HepG2 (cell line): ENCODE results near the gene ARL16. TPM values are rescaled to one million over a fixed set of nuclear protein-coding genes. Genes with fewer than 3 reads are reported as not detected.

Experiments used
- BCL3 ChIP-seq: sonication (generic); formaldehyde crosslinking; IDR thresholded peaks from 2 replicates; pipeline ENCODE4 v1.5.1; 2020; ENCODE audit warnings: mild to moderate bottlenecking, missing genetic modification reagents, moderate library complexity
- CEBPG ChIP-seq: IDR thresholded peaks from 2 replicates; pipeline ENCODE4 v1.6.1; 2016
- EP300 ChIP-seq, 3 experiments: sonication (generic) in 1 of 3; formaldehyde crosslinking in 1 of 3; IDR thresholded peaks; 2 replicates each; pipeline versions ENCODE4 v1.5.1 to v1.6.1; 2011 to 2020; ENCODE audit warnings: low read depth in 2 of 3, low read length in 2 of 3, borderline replicate concordance in 1 of 3, improper control_type of control experiment in 1 of 3, mild to moderate bottlenecking in 1 of 3, missing genetic modification reagents in 1 of 3, moderate library complexity in 1 of 3
- HDAC1 ChIP-seq: sonication (generic); formaldehyde crosslinking; IDR thresholded peaks from 2 replicates; pipeline ENCODE4 v1.5.1; 2020; ENCODE audit warnings: mild to moderate bottlenecking, missing genetic modification reagents
- KLF16 ChIP-seq, 2 experiments: sonication (generic) in 1 of 2; formaldehyde crosslinking in 1 of 2; IDR thresholded peaks; 2 replicates each; pipeline versions ENCODE4 v1.6.1 to v1.8.0; 2016 to 2023; ENCODE audit warnings: missing genetic modification reagents in 2 of 2, missing compliant biosample characterization in 1 of 2
- LBX2 ChIP-seq: sonication (generic); formaldehyde crosslinking; IDR thresholded peaks from 2 replicates; pipeline ENCODE4 v1.5.0; 2020; ENCODE audit warnings: missing genetic modification reagents, mild to moderate bottlenecking, borderline replicate concordance
- MXD1 ChIP-seq: sonication (generic); formaldehyde crosslinking; IDR thresholded peaks from 2 replicates; pipeline ENCODE4 v1.4.0; 2020; ENCODE audit warnings: mild to moderate bottlenecking, missing genetic modification reagents
- NFIB ChIP-seq: sonication (generic); formaldehyde crosslinking; IDR thresholded peaks from 2 replicates; pipeline ENCODE4 v1.9.0; 2021; ENCODE audit warnings: missing genetic modification reagents, mild to moderate bottlenecking, borderline replicate concordance
- NR2F6 ChIP-seq, 2 experiments: IDR thresholded peaks; 2 replicates each; pipeline ENCODE4 v1.6.1; 2016; ENCODE audit warnings: antibody characterized with exemption in 1 of 2, mild to moderate bottlenecking in 1 of 2
- RAD21 ChIP-seq: fragments of 450-650 bp; formaldehyde crosslinking; IDR thresholded peaks from 2 replicates; pipeline ENCODE4 v1.5.0; 2020; ENCODE audit warnings: mild to moderate bottlenecking
- RNF219 ChIP-seq: sonication (generic); formaldehyde crosslinking; IDR thresholded peaks from 2 replicates; pipeline ENCODE4 v1.5.0; 2020; ENCODE audit warnings: mild to moderate bottlenecking, missing genetic modification reagents
- SRSF1 ChIP-seq: fragments of 200-400 bp; formaldehyde crosslinking; optimal IDR thresholded peaks from 2 replicates; pipeline ENCODE3; 2017; ENCODE audit warnings: mild to moderate bottlenecking, low read depth, low read length, moderate library complexity
- THYN1 ChIP-seq: sonication (generic); formaldehyde crosslinking; IDR thresholded peaks from 2 replicates; pipeline ENCODE4 v1.8.1; 2023; ENCODE audit warnings: low read depth, mild to moderate bottlenecking, moderate library complexity, missing genetic modification reagents, borderline replicate concordance
- ZEB1 ChIP-seq: IDR thresholded peaks from 2 replicates; pipeline ENCODE4 v1.6.1; 2012; ENCODE audit warnings: mild to moderate bottlenecking, low read depth, inconsistent platforms; ENCODE audit not compliant: insufficient replicate concordance
- ZNF367 ChIP-seq: sonication (generic); formaldehyde crosslinking; IDR thresholded peaks from 2 replicates; pipeline ENCODE4 v1.4.0; 2020; ENCODE audit warnings: missing genetic modification reagents, borderline replicate concordance
- ZNF660 ChIP-seq: sonication (generic); formaldehyde crosslinking; IDR thresholded peaks from 2 replicates; pipeline ENCODE4 v1.5.1; 2020; ENCODE audit warnings: mild to moderate bottlenecking, low read depth, missing genetic modification reagents, borderline replicate concordance
- ZNF7 ChIP-seq: IDR thresholded peaks from 2 replicates; pipeline ENCODE4 v1.6.1; 2016; ENCODE audit warnings: missing biosample characterization, missing genetic modification reagents
- ZNF710 ChIP-seq: sonication (generic); formaldehyde crosslinking; IDR thresholded peaks from 2 replicates; pipeline ENCODE4 v1.5.0; 2020; ENCODE audit warnings: mild to moderate bottlenecking, missing genetic modification reagents, borderline replicate concordance
- ZNF720 ChIP-seq: sonication (generic); formaldehyde crosslinking; IDR thresholded peaks from 2 replicates; pipeline ENCODE4 v1.4.0; 2020; ENCODE audit warnings: missing genetic modification reagents
- ZNF784 ChIP-seq: sonication (generic); formaldehyde crosslinking; IDR thresholded peaks from 2 replicates; pipeline ENCODE4 v1.5.1; 2020; ENCODE audit warnings: missing genetic modification reagents, mild to moderate bottlenecking, borderline replicate concordance
- polyA plus RNA-seq, 8 experiments: library from polyadenylated mRNA; depleted of rRNA in 3 of 8; stranded (reverse) in 7 of 8; unstranded in 1 of 8; fragments of >200 nt; fragmentation: Illumina TruSeq in 4 of 8; extraction: Trizol in 4 of 8; gene quantifications; 2 replicates each; pipeline versions ENCODE4 v1.2.1 to v1.2.3, GENCODE V29; 2011 to 2016; ENCODE audit warnings: low read depth in 4 of 8, missing spikeins in 1 of 8, mixed read lengths in 1 of 8; ENCODE audit not compliant: insufficient read depth in 1 of 8
- total RNA-seq, 5 experiments: library from RNA; depleted of rRNA; stranded (reverse); fragments of >200 nt; fragmentation: Illumina TruSeq; extraction: Trizol; gene quantifications; 2 replicates each; pipeline ENCODE4 v1.2.3, GENCODE V29; 2016; ENCODE audit warnings: low read depth in 1 of 5

Gene ARL16
- total and polyA plus RNA-seq, 2 of the 13 experiments (the other 11 are each of a cell fraction or from before 2014, with no cell fraction given) = 20.8 to 30.8 TPM

GRCh38 chr17:81702934-81703746 is 19.5 kb upstream of the ARL16 start, which contains the start of gene MRPL12 (continued):
- TF ChIP-seq ZNF660 (no peak), KLF16 (CRISPR knock-in tag; IDR thresholded peaks at IDR 0.05) (peak; percentile 10 to 97; a peak in 3 of 4 replicates), NR2F6 (IDR thresholded peaks at IDR 0.05) (no peak), NR2F6 (CRISPR knock-in tag; IDR thresholded peaks at IDR 0.05) (peak; percentile 81), ZNF710 (CRISPR knock-in tag) (peak; percentile 68; the same call in 1 of the 2 replicates), MXD1 (CRISPR knock-in tag) (peak; percentile 98), RNF219 (CRISPR knock-in tag) (no peak), CEBPG (CRISPR knock-in tag) (0 out of 2 replicates have a peak, but pooled peaks have one; percentile 34), ZNF367 (CRISPR knock-in tag) (peak; percentile 42; the same call in 1 of the 2 replicates), BCL3 (CRISPR knock-in tag) (peak; percentile 83), ZNF7 (CRISPR knock-in tag) (0 out of 2 replicates have a peak, but pooled peaks have one; percentile 8), RAD21 (CRISPR knock-in tag) (peak; percentile 47), EP300 (IDR thresholded peaks at IDR 0.05; ENCODE audit: low read depth in 2 of 2, low read length in 2 of 2) (0 out of 4 replicates have a peak, but pooled peaks of 1 of the 2 experiments have one; percentile 37), EP300 (CRISPR knock-in tag; IDR thresholded peaks at IDR 0.05; ENCODE audit: borderline replicate concordance) (no peak), THYN1 (CRISPR knock-in tag) (no peak; the same call in 1 of the 2 replicates), ZNF784 (peak; percentile 84; the same call in 1 of the 2 replicates), ZEB1 (no peak), ZNF720 (CRISPR knock-in tag) (no peak), LBX2 (CRISPR knock-in tag) (peak; percentile 92; the same call in 1 of the 2 replicates), NFIB (no peak), HDAC1 (CRISPR knock-in tag) (peak; percentile 99), SRSF1 (peak; percentile 71)
